GM19324 (cell line): Measurements from ENCODE around the gene CD3D.
"Not testable (repeated sequence)": the region's sequence is repeated elsewhere in the genome, so short reads cannot be mapped to it uniquely, and the experiment has no call there.

Experiments used
- ATAC-seq: cut with Tn5 transposase; IDR thresholded peaks from one replicate; pipeline ENCODE4 v1.9.1; 2021; ENCODE audit warnings: mild to moderate bottlenecking, moderate library complexity; ENCODE audit not compliant: unreplicated experiment, low FRiP score

The CD3D gene

GRCh38 chr11:118340449-118340848 lies 2.1 kb downstream of the CD3D start:
- ATAC-seq = no peak

DNA sequence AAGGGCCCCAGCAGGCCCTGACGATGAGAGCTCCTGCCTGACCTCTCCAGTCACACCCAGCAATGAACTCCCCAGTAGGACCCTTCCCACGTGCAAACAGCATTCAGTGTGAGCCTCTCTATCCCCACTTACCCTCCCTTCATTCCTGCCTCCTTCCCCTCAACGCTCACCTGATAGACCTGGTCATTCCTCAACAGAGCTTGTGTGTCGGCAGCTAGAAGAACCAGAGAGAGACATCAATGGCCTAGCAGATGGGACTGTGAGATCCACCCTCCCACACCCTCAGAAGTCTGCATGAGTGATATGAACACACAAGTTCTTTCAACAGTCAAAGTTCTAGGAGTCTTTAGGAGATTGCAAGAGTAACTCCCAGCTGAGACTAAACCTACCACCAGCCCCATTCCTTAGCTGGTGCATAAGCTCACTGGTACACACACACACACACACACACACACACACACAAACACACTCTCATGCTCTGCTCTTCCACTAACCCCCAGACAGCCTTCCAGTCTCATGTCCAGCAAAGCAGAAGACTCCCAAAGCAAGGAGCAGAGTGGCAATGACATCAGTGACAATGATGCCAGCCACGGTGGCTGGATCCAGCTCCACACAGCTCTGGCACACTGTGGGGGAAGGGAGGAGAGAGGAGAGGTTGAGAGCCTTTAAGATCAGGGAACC lies 3.1 kb downstream of the CD3D start:
- no peak for ATAC-seq

GRCh38 chr11:118338637-118339061 lies 3.9 kb downstream of the CD3D start:
- ATAC-seq = no peak

GRCh38 chr11:118334745-118335144 lies 7.8 kb downstream of the CD3D start:
- ATAC-seq = no peak

- no peak for ATAC-seq
Observed at GRCh38 chr11:118328745-118329144, 13.8 kb downstream of the CD3D start.

GRCh38 chr11:118325283-118325682 lies 17.2 kb downstream of the CD3D start:
- no peak for ATAC-seq

GRCh38 chr11:118322721-118323120 lies 19.8 kb downstream of the CD3D start:
- ATAC-seq = no peak

GRCh38 chr11:118321386-118322082 lies 21.0 kb downstream of the CD3D start:
- ATAC-seq = no peak

- no peak for ATAC-seq
Observed at GRCh38 chr11:118320515-118320914, 22.0 kb downstream of the CD3D start.

- ATAC-seq = no peak
Observed at GRCh38 chr11:118319337-118319707, 23.2 kb downstream of the CD3D start.

DNA sequence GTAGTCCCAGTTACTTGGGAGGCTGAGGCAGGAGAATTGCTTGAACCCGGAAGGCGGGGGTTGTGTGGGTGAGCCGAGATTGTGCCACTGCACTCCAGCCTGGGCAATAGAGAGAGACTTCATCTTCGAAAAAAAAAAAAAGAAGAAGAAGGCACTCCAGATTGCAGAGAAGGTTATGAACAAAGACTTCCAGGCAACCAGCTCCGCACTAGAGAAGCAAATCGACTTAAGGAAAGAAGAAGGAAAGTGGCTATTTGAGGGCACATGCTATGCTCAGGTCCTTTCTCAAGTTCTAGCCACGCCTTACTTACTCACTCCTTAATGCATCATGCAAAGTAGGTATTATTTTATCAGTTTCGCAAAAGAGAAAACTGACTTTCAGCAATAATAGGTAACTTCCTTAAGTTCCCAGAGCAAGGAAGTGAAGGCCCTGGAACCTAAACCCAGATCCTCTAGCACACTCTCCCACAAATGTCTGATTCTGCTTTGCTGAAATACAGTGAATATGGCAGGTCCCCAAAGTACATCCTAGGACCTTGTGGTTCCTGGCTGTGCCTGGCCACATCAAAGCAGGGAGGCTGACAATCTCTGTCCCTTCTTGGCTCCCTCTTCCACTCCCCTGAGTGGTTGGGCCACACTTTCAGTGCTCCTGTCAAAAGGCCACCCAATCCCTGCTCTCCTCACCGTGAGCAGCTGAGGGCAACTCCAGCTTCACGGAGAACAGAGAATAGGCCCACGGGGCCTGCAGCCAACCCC lies 23.7 kb downstream of the CD3D start:
- ATAC-seq = no peak

DNA sequence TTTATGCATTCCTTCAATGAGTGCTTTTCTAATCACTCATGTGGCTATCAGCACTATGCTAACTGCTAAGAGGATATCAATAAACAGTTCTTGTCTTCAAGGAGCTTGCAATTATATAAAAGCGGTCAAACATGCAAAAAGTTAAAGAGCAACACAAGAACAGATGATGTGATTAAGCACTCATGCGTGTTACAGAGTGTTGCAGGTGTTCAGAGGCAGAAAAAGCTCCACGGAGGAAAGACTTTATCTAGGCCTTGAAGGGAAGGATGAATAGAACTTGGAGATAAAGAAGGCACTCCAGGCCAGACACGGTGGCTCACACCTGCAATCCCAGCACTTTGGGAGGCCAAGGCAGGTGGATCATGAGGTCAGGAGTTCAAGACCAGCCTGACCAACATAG lies 24.4 kb downstream of the CD3D start:
- ATAC-seq = no peak

DNA sequence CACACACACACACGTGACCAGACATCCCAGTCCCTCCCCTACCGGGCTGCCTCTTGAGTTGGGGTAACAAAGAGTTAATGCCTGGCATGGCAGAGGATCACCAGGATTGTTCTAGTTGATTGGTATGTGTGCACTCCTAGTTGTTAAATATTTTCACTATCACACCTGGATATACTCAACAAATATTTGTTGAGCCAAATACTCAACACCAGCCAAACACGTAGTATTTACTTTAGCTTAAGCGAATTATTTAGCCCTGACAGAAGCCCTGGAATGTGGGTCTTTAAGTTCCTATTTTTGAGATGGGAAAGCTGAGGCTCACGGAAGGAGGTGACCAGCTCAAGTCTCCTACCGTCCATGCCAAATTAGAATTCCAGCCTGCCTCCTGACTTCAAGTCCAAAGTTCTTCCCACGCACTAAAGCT lies 27.5 kb downstream of the CD3D start:
- no peak for ATAC-seq

DNA sequence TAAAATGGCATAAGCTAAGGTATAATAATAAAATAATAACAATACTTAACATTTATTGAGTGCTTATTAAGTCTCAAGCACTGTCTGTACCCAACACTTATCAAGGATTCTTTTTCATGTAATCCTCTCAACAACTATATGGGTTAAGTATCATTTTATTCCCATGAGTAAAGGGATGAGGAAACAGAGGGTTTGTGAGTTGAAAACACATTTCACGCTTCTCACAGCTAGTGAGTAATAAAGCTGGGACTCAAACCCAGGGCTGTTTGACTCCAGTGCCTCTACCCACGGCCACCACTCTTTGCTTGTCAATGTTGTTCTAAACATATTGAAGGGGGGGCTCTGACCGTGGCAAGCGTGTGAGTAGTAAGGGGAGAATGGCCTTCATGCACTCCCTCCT lies 29.3 kb downstream of the CD3D start:
- ATAC-seq = no peak

- ATAC-seq = no peak
Observed at GRCh38 chr11:118312328-118312727, 30.2 kb downstream of the CD3D start.

DNA sequence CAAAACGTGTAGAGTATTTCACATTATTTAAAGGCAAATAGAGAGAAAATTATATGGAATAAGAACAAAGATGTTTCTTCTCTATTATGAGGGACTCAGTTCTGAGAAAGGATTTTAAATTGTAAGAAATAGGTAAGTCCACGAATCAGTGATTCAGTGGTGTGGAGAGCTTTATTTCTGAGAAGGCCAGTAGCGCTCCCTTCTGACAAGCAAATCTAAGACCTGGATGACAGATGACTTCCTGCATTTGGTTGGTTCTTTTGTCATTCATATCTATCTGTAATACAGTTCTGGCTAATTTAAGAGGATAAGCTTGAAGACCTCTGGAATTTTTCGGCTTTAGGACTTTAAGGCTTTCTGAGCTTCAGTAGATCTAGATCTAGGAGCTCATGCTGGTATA lies 31.0 kb downstream of the CD3D start:
- no peak for ATAC-seq

GRCh38 chr11:118310781-118311485 lies 31.6 kb downstream of the CD3D start:
- no peak for ATAC-seq

- no peak for ATAC-seq
Observed at GRCh38 chr11:118310271-118310670, 32.2 kb downstream of the CD3D start.

- not testable (repeated sequence) for ATAC-seq
Observed at GRCh38 chr11:118308995-118309528, 33.4 kb downstream of the CD3D start.

DNA sequence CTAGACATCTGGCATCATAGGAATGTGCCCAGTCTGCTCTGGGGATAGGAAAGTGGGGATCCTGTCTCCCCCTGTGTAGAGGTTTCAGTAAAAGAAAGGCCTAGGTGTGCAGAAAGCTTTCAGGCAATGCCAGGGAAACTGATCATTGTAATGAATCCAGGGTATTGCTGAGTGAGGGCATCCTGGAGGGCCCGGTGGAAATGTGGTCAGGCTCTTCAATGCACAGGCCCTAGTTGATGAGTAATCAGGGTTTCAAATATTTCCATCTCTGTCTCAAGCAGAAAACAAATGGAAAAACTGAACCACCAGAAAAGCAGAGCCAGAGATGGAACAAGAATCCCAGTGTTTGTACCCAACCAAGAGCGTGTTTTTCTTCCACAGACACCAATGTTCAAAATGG lies 35.9 kb downstream of the CD3D start:
- no peak for ATAC-seq

DNA sequence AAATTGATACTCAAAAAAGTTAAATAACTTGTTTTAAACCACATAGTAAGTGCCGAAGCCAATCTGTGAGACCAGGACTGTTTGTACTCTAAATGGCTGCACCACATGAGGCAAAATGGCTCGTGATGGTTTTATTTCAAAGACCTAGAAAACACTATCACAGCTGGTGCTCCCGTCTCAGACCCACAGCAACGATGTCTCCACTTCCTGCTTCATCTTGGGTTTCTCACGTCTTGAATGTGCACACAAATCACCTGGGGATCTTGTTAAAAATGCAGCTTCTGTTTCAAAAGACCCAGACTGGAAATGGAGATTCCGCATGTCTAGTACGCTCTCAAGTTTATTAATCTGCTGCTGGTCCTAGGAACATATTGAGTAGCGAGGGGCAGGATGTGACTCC lies 36.8 kb downstream of the CD3D start:
- no peak for ATAC-seq
